MM.1S (cell line): ENCODE measurements around the gene GYPE.
"Not testable (repeated sequence)": the region's sequence is repeated elsewhere in the genome, so short reads cannot be mapped to it uniquely, and the experiment has no call there.

Source experiments
- EZH2 ChIP-seq: fragments of 300-600 bp; sonication (generic); optimal IDR thresholded peaks from 2 replicates; pipeline ENCODE3; 2017; ENCODE audit warnings: low read depth, mild to moderate bottlenecking, antibody characterized with exemption, low read length, mixed read lengths
- EZH2phosphoT487 ChIP-seq: fragments of 300-600 bp; sonication (generic); IDR thresholded peaks from 2 replicates; pipeline ENCODE4 v1.6.1; 2018; ENCODE audit warnings: antibody characterized with exemption, low read length
- TF ChIP-seq, protein P1 (sequence below): fragments of 300-600 bp; sonication (generic); IDR thresholded peaks from 2 replicates; pipeline ENCODE4 v1.5.1; 2016; ENCODE audit warnings: antibody characterized with exemption, low read length, mixed read lengths

DNA sequence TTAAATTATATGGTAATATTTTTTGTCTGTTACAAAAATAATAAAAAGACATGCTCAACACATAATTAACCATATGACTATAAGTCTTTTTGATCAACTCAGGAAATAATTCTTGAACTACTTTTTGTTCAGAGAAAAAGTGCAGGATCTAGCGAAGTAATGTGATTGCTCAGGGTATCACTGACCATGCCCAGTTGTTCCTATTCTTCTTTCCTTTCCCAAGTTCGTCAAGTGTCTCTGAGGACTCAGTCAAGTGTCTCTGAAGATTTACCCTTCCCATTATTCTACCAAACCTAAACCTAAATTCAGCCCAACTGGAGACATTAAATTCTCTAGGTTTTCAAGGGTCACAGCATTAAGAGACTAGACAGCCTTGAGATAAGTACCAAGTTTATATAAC is 5.5 kb upstream of the GYPE start:
- TF ChIP-seq, protein P1, sequence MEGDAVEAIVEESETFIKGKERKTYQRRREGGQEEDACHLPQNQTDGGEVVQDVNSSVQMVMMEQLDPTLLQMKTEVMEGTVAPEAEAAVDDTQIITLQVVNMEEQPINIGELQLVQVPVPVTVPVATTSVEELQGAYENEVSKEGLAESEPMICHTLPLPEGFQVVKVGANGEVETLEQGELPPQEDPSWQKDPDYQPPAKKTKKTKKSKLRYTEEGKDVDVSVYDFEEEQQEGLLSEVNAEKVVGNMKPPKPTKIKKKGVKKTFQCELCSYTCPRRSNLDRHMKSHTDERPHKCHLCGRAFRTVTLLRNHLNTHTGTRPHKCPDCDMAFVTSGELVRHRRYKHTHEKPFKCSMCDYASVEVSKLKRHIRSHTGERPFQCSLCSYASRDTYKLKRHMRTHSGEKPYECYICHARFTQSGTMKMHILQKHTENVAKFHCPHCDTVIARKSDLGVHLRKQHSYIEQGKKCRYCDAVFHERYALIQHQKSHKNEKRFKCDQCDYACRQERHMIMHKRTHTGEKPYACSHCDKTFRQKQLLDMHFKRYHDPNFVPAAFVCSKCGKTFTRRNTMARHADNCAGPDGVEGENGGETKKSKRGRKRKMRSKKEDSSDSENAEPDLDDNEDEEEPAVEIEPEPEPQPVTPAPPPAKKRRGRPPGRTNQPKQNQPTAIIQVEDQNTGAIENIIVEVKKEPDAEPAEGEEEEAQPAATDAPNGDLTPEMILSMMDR: not testable (repeated sequence)
- TF ChIP-seq EZH2, EZH2phosphoT487: not testable (repeated sequence)
